Suprapubic skin (tissue), 4 donors: Measurements from ENCODE around the gene MLPH. TPM values are rescaled to one million over a fixed set of nuclear protein-coding genes. Genes with fewer than 3 reads are reported as not detected.

Source experiments
- DNase-seq, 2 donors: peaks; one replicate each; pipeline ENCODE4 v3.0.0-alpha.2; 2019; ENCODE audit warnings: low spot score in 2 of 2
- H3K27ac ChIP-seq: fragments of 200-600 bp; sonication (generic); one replicate; pipeline ENCODE4 v1.5.1; 2019
- H3K27me3 ChIP-seq: fragments of 200-600 bp; sonication (generic); one replicate; pipeline ENCODE4 v1.5.1; 2019
- H3K36me3 ChIP-seq: fragments of 200-600 bp; sonication (generic); one replicate; pipeline ENCODE4 v1.5.1; 2019
- H3K4me1 ChIP-seq: fragments of 200-600 bp; sonication (generic); one replicate; pipeline ENCODE4 v1.5.1; 2019
- H3K4me3 ChIP-seq: fragments of 200-600 bp; sonication (generic); one replicate; pipeline ENCODE4 v1.5.1; 2019; ENCODE audit warnings: mild to moderate bottlenecking
- H3K9me3 ChIP-seq: fragments of 200-600 bp; sonication (generic); one replicate; pipeline ENCODE4 v1.5.1; 2019
- CTCF ChIP-seq, 2 donors: fragments of 200-600 bp in 1 of 2; fragments of 450-650 bp in 1 of 2; sonication (generic) in 1 of 2; IDR thresholded peaks; one replicate each; pipeline ENCODE4 v1.5.1; 2016 to 2019; ENCODE audit warnings: antibody characterized with exemption in 2 of 2, mild to moderate bottlenecking in 1 of 2, moderate library complexity in 1 of 2
- EP300 ChIP-seq: sonication (generic); formaldehyde crosslinking; IDR thresholded peaks from one replicate; pipeline ENCODE4 v1.6.1; 2017; ENCODE audit warnings: antibody characterized with exemption
- POLR2A ChIP-seq, 2 donors: fragments of 450-650 bp; IDR thresholded peaks; one replicate each; pipeline ENCODE4 v1.6.1; 2017; ENCODE audit warnings: antibody characterized with exemption in 2 of 2, mild to moderate bottlenecking in 2 of 2, moderate library complexity in 2 of 2
- POLR2AphosphoS5 ChIP-seq, 3 donors: sonication (generic); formaldehyde crosslinking; IDR thresholded peaks; one replicate each; pipeline ENCODE4 v1.6.1; 2017; ENCODE audit warnings: antibody characterized with exemption in 3 of 3
- WGBS: methylation state at CpG from one replicate; pipeline ENCODE4 v1.1.5; 2018; 5-methylcytosine and 5-hydroxymethylcytosine counted together
- total RNA-seq, 4 donors: library from RNA; depleted of rRNA; stranded (reverse); fragments of >200 nt; gene quantifications; one replicate each; pipeline ENCODE4 v1.1.0, GENCODE V29; 2016

Gene MLPH
- total RNA-seq, 4 donors from 2014 or later = 8.8 to 41.1 (median 24.4) TPM

- DNase-seq = no peak
- TF ChIP-seq EP300 (no peak), POLR2A (IDR thresholded peaks at IDR 0.05) (no peak), POLR2AphosphoS5 (IDR thresholded peaks at IDR 0.05) (no peak), CTCF (IDR thresholded peaks at IDR 0.05) (no peak)
- Histone ChIP-seq H3K9me3 (no peaks in the 10 kb centered on the region), H3K4me3 (no peak overlapping the region), H3K4me1 (no peaks in the 10 kb centered on the region), H3K27ac (no peak overlapping the region), H3K36me3 (peaks cover 4% of the 10 kb centered on the region), H3K27me3 (no peaks in the 10 kb centered on the region)
- 58% methylated on average over 11 of the region's 11 CpGs for whole genome bisulfite sequencing
Observed at GRCh38 chr2:237532160-237532559, 45.1 kb downstream of the MLPH start.

- H3K27me3 ChIP-seq = no peaks in the 10 kb centered on the region
- WGBS = 89% methylated on average over 7 of the region's 7 CpGs
- peaks cover 4% of the 10 kb centered on the region for H3K36me3 ChIP-seq
- H3K4me3 ChIP-seq = no peak overlapping the region
- no peaks in the 10 kb centered on the region for H3K9me3 ChIP-seq
- TF ChIP-seq POLR2A (IDR thresholded peaks at IDR 0.05) (no peak), POLR2AphosphoS5 (IDR thresholded peaks at IDR 0.05) (no peak), EP300 (no peak), CTCF (IDR thresholded peaks at IDR 0.05) (no peak)
- H3K27ac ChIP-seq = no peak overlapping the region
- DNase-seq = no peak
- no peaks in the 10 kb centered on the region for H3K4me1 ChIP-seq
Observed at GRCh38 chr2:237533668-237534161, 46.7 kb downstream of the MLPH start.

- no peak for DNase-seq
- TF ChIP-seq CTCF (IDR thresholded peaks at IDR 0.05) (no peak), POLR2AphosphoS5 (IDR thresholded peaks at IDR 0.05) (no peak), EP300 (no peak), POLR2A (IDR thresholded peaks at IDR 0.05) (no peak)
- peaks cover 4% of the 10 kb centered on the region for H3K36me3 ChIP-seq
- H3K4me1 ChIP-seq = no peaks in the 10 kb centered on the region
- no peaks in the 10 kb centered on the region for H3K27me3 ChIP-seq
- no peak overlapping the region for H3K4me3 ChIP-seq
- WGBS = 90% methylated on average over 1 of the region's 1 CpG
- no peak overlapping the region for H3K27ac ChIP-seq
- H3K9me3 ChIP-seq = no peaks in the 10 kb centered on the region
Observed at GRCh38 chr2:237534380-237534779, 47.3 kb downstream of the MLPH start.

GRCh38 chr2:237535385-237536082 lies 48.5 kb downstream of the MLPH start:
- peaks cover 3% of the 10 kb centered on the region for H3K4me1 ChIP-seq
- DNase-seq = no peak
- H3K4me3 ChIP-seq = no peak overlapping the region
- H3K27me3 ChIP-seq = no peaks in the 10 kb centered on the region
- H3K36me3 ChIP-seq = no peaks in the 10 kb centered on the region
- WGBS = 94% methylated on average over 8 of the region's 8 CpGs
- H3K27ac ChIP-seq = no peak overlapping the region
- TF ChIP-seq POLR2AphosphoS5 (IDR thresholded peaks at IDR 0.05) (no peak), EP300 (no peak), POLR2A (IDR thresholded peaks at IDR 0.05) (no peak), CTCF (IDR thresholded peaks at IDR 0.05) (no peak)
- no peaks in the 10 kb centered on the region for H3K9me3 ChIP-seq

- no peak for TF ChIP-seq POLR2A (IDR thresholded peaks at IDR 0.05)
- TF ChIP-seq POLR2AphosphoS5 (IDR thresholded peaks at IDR 0.05) = no peak
- no peak for TF ChIP-seq EP300
- no peak for TF ChIP-seq CTCF (IDR thresholded peaks at IDR 0.05)
- Histone ChIP-seq H3K4me1 (peaks cover 8% of the 10 kb centered on the region), H3K4me3 (no peak overlapping the region), H3K36me3 (no peaks in the 10 kb centered on the region), H3K9me3 (no peaks in the 10 kb centered on the region), H3K27ac (no peak overlapping the region), H3K27me3 (no peaks in the 10 kb centered on the region)
- 92% methylated on average over 2 of the region's 5 CpGs for WGBS
- no peak for DNase-seq
Observed at GRCh38 chr2:237536083-237536415, 49.0 kb downstream of the MLPH start.
